HepG2 (cell line): ENCODE data around the gene HOXC11.

Experiments
- GTF2F1 ChIP-seq: fragments of 150-350 bp; IDR thresholded peaks from 2 replicates; pipeline ENCODE4 v1.6.1; 2014; ENCODE audit warnings: low read length
- PHB2 ChIP-seq: fragments of 450-650 bp; IDR thresholded peaks from 2 replicates; pipeline ENCODE4 v1.6.1; 2018; ENCODE audit not compliant: partially characterized antibody
- ZBTB1 ChIP-seq: sonication (generic); formaldehyde crosslinking; IDR thresholded peaks from 2 replicates; pipeline ENCODE4 v1.4.0; 2020; ENCODE audit warnings: missing genetic modification reagents, borderline replicate concordance

GRCh38 chr12:53972152-53972702, 699 bp upstream of the HOXC11 start:
- TF ChIP-seq ZBTB1 (CRISPR knock-in tag) (no peak), GTF2F1 (no peak), PHB2 (no peak)
